PFSK-1 (cell line): Measurements from ENCODE around the gene SRRM5. TPM values are rescaled to one million over a fixed set of nuclear protein-coding genes. Genes with fewer than 3 reads are reported as not detected.

Experiments used
- FOXP2 ChIP-seq: optimal IDR thresholded peaks from 2 replicates; pipeline ENCODE3; 2011; ENCODE audit warnings: borderline replicate concordance, control low read depth, inconsistent platforms; ENCODE audit not compliant: insufficient read depth; ENCODE audit errors: extremely low read length, extremely low read depth
- POLR2AphosphoS5 ChIP-seq: IDR thresholded peaks from 2 replicates; pipeline ENCODE4 v1.6.1; 2012; ENCODE audit warnings: low read depth, mild to moderate bottlenecking, control low read depth, low read length, moderate library complexity
- REST ChIP-seq, 2 experiments: IDR thresholded peaks; 2 replicates each; pipeline versions ENCODE4 v1.6.1 to v1.8.0; 2011 to 2012; ENCODE audit warnings: low read depth in 2 of 2, low read length in 2 of 2, control low read depth in 1 of 2, inconsistent platforms in 1 of 2, mild to moderate bottlenecking in 1 of 2, moderate library complexity in 1 of 2; ENCODE audit not compliant: insufficient read depth in 1 of 2
- SIN3A ChIP-seq: IDR thresholded peaks from 2 replicates; pipeline ENCODE4 v1.6.1; 2012; ENCODE audit warnings: mild to moderate bottlenecking, low read length, moderate library complexity, borderline replicate concordance; ENCODE audit not compliant: insufficient read depth
- TAF1 ChIP-seq: IDR thresholded peaks from 2 replicates; pipeline ENCODE4 v1.6.1; 2012; ENCODE audit warnings: low read length, control low read depth, borderline replicate concordance; ENCODE audit not compliant: insufficient read depth
- polyA plus RNA-seq: library from polyadenylated mRNA; unstranded; fragments of >200 nt; gene quantifications from one replicate; pipeline ENCODE4 v1.2.1, GENCODE V29; 2012; ENCODE audit warnings: low read depth, missing spikeins; ENCODE audit not compliant: insufficient read length

Gene SRRM5
- 0.26 TPM for polyA plus RNA-seq

- TF ChIP-seq POLR2AphosphoS5 (no peak), SIN3A (no peak), FOXP2 (no peak), REST (IDR thresholded peaks at IDR 0.05; ENCODE audit: insufficient read depth in 1 of 2, low read depth in 2 of 2, low read length in 2 of 2) (no peak), TAF1 (no peak)
These were observed at the start of gene SRRM5 for GRCh38 chr19:43611788-43612187. Gene SRRM5, plus strand, starts transcription at chr19:43612088. Its CDS starts 34 bp downstream, at chr19:43612122.

GRCh38 chr19:43562226-43562697 is 49.6 kb upstream of the SRRM5 start:
- TF ChIP-seq FOXP2 (no peak), TAF1 (no peak), REST (IDR thresholded peaks at IDR 0.05; ENCODE audit: insufficient read depth in 1 of 2, low read depth in 2 of 2, low read length in 2 of 2) (no peak), SIN3A (no peak), POLR2AphosphoS5 (no peak)

GRCh38 chr19:43562698-43563241 is 49.1 kb upstream of the SRRM5 start:
- TF ChIP-seq REST (IDR thresholded peaks at IDR 0.05; ENCODE audit: insufficient read depth in 1 of 2, low read depth in 2 of 2, low read length in 2 of 2), result no peak; a peak in 1 of 4 replicates
- peak; percentile 53 for TF ChIP-seq FOXP2
- no peak for TF ChIP-seq TAF1
- no peak for TF ChIP-seq SIN3A

GRCh38 chr19:43563816-43564457 is 48.0 kb upstream of the SRRM5 start:
- no peak for TF ChIP-seq SIN3A
- TF ChIP-seq POLR2AphosphoS5, result no peak
- no peak for TF ChIP-seq FOXP2
- TF ChIP-seq TAF1, result no peak
- no peak for TF ChIP-seq REST (IDR thresholded peaks at IDR 0.05; ENCODE audit: insufficient read depth in 1 of 2, low read depth in 2 of 2, low read length in 2 of 2)
